Dermis microvascular lymphatic vessel endothelial cell (primary cell): ENCODE data around the gene PLGRKT. TPM values are rescaled to one million over a fixed set of nuclear protein-coding genes. Genes with fewer than 3 reads are reported as not detected.

Source experiments
- DNase-seq, 2 donors: peaks; one replicate each; pipeline versions ENCODE4 v3.0.0 to v3.0.0-alpha.2; 2010; ENCODE audit warnings: low read depth in 2 of 2
- total RNA-seq: library from RNA; depleted of rRNA; stranded (reverse); fragments of >200 nt; gene quantifications from 2 replicates; pipeline ENCODE4 v1.2.1, GENCODE V29; 2014

Gene PLGRKT
- total RNA-seq, 1 donor from 2014 or later, result 6.9 TPM

DNA sequence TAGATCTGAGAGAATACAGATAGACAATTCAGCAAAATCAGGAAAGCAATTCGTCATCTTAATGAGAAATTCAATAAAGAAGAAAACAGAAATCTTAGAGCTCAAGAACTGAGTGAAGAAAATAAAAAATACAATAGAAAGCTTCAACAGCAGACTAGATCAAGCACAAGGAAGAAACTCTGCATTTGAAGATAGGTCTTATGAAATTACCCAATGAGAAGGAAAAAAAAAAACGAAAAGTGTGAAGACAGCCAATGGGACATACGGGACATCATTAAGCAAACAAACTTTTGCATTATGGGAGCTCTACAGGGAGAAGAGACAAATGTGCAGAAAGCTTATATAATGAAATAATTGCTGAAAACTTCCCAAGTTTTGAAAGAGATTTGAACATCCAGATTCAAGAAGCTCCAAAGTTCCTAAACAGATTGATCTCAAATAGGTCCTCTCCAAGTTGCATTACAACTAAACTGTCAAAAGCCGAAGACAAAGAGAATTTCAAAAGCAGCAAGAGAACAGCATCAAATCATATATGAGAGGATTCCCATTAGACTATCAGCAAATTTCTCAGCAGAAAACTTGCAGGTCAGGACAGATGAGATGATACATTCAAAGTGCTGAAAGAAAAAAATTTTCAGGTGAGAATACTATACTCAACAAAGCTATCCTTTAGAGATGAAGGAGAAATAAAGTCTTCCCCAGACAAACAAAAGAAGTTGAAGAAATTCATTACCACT, 122.4 kb downstream of the PLGRKT start:
- DNase-seq, result no peak

DNA sequence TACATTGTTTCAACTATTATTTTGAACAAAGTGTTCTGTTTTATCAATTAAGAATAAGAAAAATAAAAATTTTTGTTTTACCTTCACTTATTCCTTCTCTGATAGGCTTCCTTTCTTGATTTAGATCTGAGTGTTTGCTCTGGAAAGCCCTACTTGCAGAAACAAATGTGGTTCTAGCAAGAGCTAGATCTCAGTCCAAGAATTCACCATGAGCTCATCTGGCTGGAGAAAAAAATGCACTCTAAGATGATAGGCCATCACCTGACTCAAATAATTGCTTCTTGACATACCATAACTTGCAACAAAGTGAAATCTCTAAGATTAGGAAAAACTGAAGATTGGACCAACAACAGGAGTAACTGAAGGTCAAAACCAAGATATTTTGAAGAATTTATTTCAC, 126.9 kb downstream of the PLGRKT start:
- DNase-seq, result no peak

Other genes starting within 250 kb of the PLGRKT start
- not detected in 2 replicates for gene INSL4, start 206.5 kb downstream of the PLGRKT start, total RNA-seq
- 0.38 and 0.90 TPM in 2 replicates for gene RLN2, start 133.2 kb downstream of the PLGRKT start, total RNA-seq
- 0.13 TPM in 1 of 2 replicates, not detected in the other for gene RLN1, start 98.0 kb downstream of the PLGRKT start, total RNA-seq
- 5.3 and 6.4 TPM in 2 replicates for gene CD274, start 12.6 kb upstream of the PLGRKT start, total RNA-seq
- gene PDCD1LG2, start 72.6 kb upstream of the PLGRKT start, total RNA-seq, result 0.51 and 0.77 TPM in 2 replicates
- 25.0 and 37.3 TPM in 2 replicates for gene RIC1, start 191.2 kb upstream of the PLGRKT start, total RNA-seq